Anterior cingulate cortex (tissue), 58 donors: ENCODE measurements around the gene SLC49A4.
"Not testable (repeated sequence)": the region's sequence is repeated elsewhere in the genome, so short reads cannot be mapped to it uniquely, and the experiment has no call there.

ENCODE experiments used
- DNase-seq, 58 donors: peaks; one replicate each; lab custom pipeline; 2025; lab: John Stamatoyannopoulos, UW

SLC49A4 gene, protein sequence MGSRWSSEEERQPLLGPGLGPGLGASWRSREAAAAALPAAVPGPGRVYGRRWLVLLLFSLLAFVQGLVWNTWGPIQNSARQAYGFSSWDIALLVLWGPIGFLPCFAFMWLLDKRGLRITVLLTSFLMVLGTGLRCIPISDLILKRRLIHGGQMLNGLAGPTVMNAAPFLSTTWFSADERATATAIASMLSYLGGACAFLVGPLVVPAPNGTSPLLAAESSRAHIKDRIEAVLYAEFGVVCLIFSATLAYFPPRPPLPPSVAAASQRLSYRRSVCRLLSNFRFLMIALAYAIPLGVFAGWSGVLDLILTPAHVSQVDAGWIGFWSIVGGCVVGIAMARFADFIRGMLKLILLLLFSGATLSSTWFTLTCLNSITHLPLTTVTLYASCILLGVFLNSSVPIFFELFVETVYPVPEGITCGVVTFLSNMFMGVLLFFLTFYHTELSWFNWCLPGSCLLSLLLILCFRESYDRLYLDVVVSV

DNA sequence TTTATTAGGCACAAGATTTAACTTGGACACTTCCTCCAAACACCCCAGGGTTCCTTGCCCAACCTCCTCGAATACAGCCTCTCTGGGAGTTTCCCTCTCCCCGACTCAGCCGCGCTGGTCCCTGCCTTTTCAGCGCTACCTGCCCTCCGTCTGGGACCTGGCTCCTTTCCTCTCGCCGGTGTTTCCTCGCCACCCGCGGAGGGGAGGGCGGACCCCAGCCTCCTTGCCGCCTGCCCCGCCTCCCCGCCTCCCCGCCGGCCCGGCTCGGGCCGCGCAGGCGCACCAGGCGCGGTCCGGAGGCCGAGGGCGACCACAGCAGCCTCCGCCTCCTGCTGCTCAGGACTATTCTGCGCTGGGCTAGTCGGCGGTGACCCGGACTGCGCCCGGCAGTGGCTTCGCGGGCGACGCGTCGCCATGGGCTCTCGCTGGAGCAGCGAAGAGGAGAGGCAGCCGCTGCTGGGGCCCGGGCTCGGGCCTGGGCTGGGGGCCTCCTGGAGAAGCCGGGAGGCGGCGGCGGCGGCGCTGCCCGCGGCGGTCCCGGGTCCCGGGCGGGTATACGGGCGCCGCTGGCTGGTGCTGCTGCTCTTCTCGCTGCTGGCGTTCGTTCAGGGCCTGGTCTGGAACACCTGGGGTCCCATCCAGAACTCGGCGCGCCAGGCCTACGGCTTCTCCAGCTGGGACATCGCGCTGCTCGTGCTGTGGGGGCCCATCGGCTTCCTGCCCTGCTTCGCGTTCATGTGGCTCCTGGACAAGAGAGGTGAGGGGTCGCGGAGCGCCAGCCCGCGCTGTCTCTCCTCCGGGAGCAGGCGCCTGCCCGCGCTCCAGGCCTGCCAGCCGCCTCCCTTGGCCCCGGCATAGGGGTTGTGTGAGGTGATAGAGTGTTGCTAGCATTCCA is at the start of gene SLC49A4:
TSS of gene SLC49A4 (plus strand) at position 291 of the 895 bp plus-strand sequence. CDS start at position 415, 124 bp downstream.
- no peak for DNase-seq

DNA sequence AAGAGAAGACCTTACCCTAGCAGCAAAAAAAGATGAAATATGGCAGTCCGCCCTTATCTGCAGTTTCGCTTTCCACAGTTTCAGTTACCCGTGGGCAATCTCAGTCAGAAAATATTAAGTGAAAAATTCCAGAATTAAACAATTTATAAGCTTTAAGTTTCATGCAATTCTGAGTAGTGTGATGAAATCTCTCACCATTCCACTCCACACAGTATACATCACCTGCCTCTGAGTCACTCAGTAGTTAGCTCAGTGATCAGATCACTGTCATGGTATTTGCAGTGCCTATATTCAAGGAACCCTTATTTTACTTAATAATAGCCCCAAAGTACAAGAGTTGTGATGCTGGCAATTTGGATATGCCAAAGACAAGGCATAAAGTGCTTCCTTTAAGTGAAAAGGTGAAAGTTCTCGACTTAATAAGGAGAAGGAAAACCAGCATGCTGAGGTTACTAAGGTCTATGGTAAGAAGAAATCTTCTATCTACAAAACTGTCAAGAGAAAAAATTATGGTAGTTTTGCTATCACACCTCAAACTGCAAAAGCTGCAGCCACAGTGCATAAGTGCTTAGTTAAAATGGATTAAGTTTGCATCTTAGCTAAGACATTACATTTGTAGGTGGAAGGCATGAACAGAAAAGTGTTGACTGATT is 49.4 kb upstream of the SLC49A4 start:
- DNase-seq = no peak

DNA sequence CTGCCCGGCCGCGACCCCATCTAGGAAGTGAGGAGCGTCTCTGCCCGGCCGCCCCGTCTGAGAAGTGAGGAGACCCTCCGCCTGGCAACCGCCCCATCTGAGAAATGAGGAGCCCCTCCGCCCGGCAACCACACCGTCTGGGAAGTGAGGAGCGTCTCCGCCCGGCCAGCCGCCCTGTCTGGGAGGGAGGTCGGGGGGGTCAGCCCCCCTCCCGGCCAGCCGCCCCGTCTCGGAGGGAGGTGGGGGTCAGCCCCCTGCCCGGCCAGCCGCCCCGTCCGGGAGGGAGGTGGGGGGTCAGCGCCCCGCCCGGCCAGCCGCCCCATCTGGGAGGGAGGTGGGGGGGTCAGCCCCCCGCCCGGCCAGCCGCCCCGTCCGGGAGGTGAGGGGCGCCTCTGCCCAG is 47.6 kb upstream of the SLC49A4 start:
- not testable (repeated sequence) for DNase-seq

DNA sequence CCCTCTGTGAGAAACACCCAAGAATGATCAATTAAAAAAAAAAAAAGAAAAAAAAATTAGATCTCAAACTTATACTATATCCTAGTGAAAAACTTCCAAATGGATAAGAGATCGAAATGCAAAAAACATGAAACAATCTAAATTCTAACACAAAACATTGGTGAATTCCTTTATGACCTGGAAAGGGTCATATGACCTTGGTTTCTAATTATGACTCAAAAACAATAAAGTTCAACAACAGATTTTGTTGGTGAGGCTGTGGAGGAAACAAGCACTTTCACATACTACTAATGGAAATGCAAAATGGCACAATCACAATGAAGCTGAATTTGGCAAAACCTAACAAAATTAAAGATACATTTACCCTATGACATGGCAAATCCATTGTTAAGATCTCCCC is 46.5 kb upstream of the SLC49A4 start:
- DNase-seq = no peak

DNA sequence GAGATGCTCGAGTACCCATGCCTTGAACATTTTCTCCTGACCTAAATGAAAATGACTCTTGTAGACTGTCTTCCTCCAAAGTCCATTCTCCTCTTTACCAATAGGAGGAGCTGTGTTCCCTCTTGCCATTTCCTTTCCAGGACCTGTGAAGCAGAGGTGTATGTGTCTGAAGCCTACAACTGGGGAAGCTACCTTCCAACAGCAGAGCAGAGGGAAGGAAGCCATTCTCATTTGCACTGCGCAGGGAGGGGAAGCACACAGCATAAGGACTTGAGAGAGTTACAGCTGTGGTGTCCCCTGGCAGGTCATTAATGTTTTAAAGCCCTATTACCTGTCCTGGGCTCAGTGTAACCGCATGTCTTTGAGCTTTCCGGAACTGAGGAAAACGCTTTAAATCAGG is 39.9 kb upstream of the SLC49A4 start:
- no peak for DNase-seq

DNA sequence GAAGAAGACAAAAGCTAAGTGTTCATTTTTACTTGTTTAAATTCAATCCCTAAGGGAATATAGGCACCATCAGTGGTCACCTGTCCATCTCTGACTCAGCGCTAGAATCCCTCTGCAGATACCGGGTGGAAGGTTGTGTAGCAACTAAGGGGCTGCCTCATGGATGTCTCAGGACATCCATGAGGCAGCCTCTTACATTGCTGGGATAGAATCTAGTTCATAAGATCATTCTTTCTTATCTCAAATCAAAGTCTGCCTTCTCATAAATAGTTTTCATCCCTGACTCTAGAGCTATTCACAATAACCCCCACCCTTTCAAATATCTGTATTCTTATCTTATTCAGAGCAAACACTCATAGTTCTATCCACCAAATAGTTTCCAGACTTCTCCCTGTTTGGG is 39.4 kb upstream of the SLC49A4 start:
- no peak for DNase-seq

DNA sequence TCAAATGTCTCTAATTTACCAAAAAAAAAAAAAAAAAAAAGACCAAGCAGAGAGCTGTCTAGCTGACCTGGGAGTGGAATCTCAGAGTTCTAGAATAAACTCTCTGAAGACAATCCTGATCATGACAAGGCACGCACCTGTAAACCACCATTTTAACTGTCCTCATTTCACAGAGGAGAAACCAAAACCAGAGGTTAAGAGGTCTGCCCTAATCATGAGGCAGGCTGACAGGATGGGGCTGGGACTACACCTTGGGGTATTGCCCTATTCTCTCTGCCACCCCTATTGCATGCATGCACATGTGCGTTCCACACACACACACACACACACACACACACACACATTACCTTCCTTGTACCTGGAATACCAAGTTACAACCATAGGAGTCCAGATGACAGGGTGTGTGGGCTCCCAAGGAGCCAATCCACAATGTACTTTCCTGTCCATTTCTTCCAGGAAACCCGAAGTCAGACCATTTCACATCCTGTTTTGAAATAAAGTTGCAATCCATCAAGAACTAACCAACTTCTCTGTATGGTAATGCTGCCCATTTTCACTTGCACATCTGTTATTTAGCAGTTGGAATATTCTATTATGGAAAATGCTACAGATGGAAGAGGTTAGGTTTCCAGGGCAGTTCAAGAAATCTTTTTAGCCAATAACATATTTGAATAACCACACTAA is 35.9 kb upstream of the SLC49A4 start:
- DNase-seq = no peak

DNA sequence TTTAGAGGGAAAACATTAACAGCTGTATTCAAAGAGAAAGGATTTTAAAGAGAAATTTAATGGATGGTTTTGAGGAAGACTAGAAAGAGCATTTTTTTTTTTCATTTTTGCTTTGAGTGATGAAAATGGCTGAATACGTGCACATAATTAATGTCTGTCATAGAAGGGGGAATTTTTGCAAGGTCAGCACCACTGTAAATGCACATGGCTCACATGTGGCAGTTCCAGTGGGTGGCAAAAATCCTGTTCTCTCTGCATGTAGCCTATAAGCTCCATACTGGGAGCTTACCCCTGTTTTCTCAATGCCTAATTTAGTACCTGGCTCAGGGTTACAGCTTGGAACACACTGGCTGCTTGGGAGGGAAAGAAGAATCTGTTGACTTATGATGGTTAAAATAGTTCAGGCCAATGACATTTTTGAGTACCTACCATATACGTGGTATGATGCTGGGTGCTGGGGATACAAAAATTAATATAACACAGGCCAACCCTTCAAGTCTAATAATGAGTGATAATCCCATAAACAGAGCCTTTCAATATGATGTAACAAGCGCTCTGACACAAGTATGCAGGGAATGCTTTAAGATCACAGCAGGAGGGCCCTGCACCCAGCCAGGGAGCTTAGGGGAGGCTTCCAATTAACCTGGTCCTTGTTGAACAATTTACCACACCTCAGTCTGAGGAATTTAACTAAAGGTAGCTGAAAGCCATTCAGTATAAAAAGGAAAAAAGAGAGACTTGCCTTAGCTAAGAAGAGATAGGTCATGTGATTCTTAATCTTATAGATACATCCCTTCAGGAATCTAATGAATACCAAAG is 34.2 kb upstream of the SLC49A4 start:
- no peak for DNase-seq

DNA sequence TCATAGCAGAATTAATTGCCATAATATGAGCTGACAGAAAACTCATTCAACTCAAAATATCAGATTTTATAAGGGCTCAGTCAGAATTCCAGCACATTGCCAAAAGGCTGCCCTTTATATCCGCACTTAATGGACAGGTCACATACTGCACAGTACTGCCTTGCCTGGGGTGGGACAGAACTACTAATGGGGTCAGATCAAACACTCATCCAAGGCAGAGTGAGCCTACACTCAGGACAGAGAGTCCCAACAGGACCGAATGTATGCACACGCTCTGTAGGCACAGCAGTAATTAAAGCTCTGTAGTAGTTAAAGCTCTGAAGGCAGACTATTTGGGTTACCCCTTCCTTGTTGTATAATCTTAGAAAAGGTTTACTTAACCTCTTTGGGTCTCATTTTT is 28.4 kb upstream of the SLC49A4 start:
- no peak for DNase-seq

DNA sequence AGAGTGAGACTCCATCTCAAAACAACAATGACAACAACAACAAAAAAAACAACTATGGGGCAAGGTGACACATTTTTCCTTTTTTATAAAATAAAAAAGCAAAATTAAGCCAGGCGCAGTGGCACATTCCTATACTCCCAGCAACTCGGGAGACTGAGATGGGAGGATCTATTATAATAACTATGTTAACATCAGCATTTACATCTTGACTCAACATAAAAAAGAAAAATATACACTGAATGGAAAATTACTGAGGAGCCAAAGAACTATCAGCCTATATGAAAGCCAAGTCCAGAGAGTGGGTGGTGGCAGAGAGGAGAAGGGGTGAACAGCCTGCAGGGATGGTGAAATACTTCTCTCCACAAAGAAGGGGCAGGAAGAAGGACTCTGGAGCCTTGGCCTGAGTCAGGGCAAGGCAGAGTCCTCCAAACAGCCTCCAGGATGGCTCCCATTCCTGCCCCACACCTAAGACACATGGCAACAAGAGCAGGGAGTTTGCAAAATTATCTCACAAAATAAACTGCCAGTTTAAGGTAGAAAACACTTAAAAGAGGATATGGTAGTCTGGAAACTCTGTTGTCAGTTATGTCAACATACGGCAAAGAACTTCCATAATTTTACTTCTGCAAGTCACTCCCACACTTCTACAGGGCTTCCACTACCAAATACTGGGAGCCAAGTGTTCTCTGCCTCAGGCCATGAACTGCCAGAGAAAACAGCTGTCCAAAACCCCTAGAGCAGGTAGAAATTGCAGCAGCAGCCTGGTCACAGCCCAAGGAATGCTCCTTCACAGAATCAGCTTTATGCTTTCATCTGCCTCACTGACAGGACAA is 27.1 kb upstream of the SLC49A4 start:
- DNase-seq = no peak

DNA sequence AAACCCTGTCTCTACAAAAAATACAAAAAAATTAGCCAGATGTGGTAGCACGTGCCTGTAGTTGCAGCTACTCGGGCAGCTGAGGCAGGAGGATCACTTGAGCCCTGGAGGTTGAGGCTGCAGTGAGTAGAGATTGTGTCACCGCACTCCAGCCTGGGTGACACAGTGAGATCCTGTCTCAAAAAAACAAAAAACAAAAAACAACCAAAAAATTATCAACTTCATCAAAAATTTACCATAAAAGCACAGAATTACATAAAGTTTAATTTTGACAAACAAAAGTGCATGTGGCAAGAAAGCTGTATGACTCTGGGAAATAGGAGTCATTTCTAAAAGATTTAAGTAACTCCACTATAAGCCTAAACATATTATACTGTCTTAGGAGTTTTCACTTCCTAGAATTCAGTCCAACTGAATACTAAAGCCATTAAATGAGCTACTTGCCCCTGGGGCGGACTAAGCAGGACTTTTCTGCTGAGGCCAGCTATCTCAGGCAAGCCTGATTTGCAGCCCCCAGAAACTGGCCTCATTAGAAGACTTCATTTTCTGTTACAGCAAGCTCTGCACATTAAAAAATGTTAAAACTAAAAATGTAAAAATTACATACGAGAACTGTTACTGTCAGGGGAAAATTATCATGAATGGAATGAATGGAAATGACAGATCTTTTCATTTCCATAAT is 24.2 kb upstream of the SLC49A4 start:
- no peak for DNase-seq

DNA sequence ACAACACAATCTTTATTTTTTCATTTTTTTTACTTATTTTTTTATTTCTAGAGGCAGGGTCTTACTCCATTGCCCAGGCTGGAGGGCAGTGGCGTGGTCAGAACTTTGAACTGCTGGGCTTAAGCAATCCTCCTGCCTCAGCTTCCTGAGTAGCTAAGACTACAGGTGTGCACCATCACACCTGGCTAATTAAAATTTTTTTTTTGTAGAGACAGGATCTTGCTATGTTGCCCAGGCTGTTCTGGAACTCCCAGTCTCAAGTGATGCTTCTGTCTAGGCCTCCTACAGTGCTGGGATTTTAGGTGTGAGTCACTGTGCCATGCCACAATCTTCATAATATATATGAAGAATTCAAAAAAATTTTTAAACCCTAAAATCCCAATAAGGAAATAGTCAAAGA is 22.0 kb upstream of the SLC49A4 start:
- no peak for DNase-seq

DNA sequence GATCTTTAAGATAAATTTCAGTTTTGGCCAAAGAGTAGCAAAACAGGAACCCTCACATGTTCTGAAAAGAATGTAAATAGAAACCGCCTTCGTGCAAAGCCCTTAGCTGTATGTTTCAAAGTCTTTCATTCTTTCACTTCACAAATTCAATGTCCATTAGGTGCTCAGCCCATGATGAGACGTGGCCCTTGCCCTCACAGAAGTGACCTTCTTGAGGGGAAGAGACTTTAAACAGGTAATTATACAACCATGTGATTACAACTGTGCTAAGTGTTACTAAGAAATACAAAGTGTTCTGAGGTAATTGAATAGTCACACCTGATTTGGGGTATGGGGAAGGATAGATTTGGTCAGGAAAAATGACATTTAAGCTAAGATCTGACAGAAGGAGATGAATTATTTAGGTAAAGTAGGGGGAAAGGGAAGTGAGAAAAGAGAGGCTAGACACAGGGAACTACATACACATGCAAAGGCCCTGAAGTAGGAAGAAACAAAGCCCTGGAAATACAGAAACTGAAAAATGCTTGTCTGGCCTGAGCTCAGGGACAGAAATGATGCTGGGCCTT is 20.8 kb upstream of the SLC49A4 start:
- DNase-seq = no peak

DNA sequence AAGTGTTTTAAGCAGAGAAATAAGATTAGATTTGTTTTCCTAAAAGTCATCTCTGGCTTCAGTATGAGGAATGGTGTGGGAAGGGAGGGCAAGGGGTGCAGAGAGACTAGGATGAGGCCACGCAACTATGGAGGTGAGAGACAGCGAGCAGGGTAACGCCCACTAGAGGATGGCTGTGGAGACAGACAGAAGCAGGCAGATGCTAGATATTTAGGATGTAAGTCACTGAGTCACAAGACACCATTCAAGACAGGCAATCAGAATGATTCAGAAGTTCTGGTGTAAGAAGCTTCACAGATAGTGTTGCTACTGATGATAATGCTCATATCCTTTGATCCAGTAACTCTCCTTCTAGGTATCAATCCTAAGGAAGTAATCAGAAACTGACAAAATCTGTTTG is 20.3 kb upstream of the SLC49A4 start:
- DNase-seq = no peak

DNA sequence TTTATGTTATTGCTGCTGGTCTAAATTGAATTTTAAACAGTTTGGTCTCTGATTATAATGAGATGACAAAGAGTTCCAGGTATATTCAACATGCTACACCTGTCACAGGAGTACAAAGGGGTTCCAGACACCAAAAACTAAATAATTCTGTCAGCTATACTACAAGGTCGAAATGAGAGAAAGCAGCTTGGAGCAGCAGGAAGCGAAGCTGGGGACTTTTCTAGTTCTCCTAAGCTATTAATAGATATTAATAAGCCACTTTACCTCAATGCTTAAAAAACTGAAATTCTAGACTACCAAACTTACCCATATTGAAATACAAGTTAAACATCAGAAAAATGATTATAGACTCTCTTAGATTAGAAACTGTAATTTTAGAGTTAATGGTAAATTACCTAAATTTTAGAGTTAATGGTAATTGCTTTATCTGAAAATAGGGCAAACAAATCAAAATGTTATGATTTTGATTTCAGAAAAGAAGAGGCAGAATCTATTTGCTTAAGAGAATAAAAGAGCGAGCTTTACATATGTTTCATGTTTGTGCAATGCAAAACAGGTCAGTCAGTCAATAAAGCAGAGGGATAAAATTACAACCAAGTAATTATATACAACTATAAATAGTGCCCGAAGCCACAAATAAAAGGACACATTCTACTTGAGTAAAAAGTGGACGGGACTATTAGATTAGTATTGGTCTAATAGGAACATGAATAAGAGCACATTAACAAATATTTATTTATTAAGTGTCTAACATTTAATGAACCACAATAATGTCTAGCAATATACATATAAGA is 18.0 kb upstream of the SLC49A4 start:
- no peak for DNase-seq

DNA sequence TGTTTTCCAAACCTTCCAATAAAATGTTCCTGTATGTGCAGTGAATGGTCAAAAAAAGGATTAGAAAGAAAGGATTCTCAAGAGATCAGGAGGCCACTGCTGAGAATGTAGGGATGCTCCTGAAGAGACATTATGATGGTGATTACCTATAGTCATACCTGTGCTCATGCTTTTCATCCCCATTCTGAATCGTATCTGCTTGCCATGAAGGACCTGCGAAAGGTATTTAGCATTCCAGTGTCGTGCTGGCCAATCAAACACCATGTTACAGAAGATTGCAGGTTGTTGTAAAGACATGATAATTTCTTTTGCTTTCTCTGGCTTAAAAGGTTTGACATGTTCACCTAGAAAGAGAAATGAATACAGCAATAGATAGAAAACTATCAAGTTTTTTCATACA is 17.3 kb upstream of the SLC49A4 start:
- DNase-seq = no peak

DNA sequence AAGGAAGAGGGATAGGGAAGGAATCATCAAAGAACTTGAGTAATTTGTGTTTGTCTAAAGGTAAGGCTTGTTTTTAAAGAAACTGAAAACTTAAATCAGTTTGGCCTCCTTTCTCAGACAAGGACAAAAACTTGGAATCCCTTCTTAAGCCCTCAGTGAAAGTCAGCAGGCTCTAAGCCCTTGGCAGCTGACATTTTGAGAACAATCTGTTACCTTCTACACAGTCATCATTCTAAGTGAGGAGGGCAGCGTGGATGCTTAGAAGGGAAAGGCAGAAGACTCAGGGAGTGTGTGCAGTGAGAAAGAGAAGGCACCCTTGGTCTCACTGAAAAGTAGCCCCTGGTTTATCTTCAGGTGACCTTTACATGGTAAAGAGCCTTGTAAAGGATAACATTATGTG is 12.1 kb upstream of the SLC49A4 start:
- DNase-seq = no peak
